ENCODE measurements around the gene KRT77.

GRCh38 chr12:52728374-52728773, 25.1 kb upstream of the KRT77 start:
- no peak for TF ChIP-seq CTCF (conservative IDR thresholded peaks at IDR 0.05)
- TF ChIP-seq ZFX (IDR thresholded peaks at IDR 0.05), result no peak
